HG03064 (cell line): ENCODE data around the gene MMP7.
A peak's percentile ranks its signal among the peaks of the same experiment; 100 is the strongest.

Source experiments
- ATAC-seq: cut with Tn5 transposase; IDR thresholded peaks from one replicate; pipeline ENCODE4 v1.9.1; 2021; ENCODE audit warnings: low read depth; ENCODE audit not compliant: unreplicated experiment

Gene MMP7

GRCh38 chr11:102530558-102530957 lies at the start of gene MMP7:
Gene MMP7 (minus strand): TSS chr11:102530747. CDS start chr11:102530700, 47 bp downstream.
- peak; percentile 56 for ATAC-seq

- ATAC-seq, result no peak
Measured at GRCh38 chr11:102577723-102578122, 47.2 kb upstream of the MMP7 start.

- ATAC-seq, result no peak
Measured at GRCh38 chr11:102577182-102577581, 46.6 kb upstream of the MMP7 start.

GRCh38 chr11:102576350-102576749 lies 45.8 kb upstream of the MMP7 start:
- no peak for ATAC-seq

GRCh38 chr11:102575012-102575411 lies 44.5 kb upstream of the MMP7 start:
- no peak for ATAC-seq

- ATAC-seq, result no peak
Measured at GRCh38 chr11:102573851-102574250, 43.3 kb upstream of the MMP7 start.

GRCh38 chr11:102572554-102573220 lies 42.1 kb upstream of the MMP7 start:
- ATAC-seq, result no peak

GRCh38 chr11:102568851-102569250 lies 38.3 kb upstream of the MMP7 start:
- ATAC-seq, result no peak

- no peak for ATAC-seq
Measured at GRCh38 chr11:102566112-102566511, 35.6 kb upstream of the MMP7 start.

- peak; percentile 65 for ATAC-seq
Measured at GRCh38 chr11:102564110-102564509, 33.6 kb upstream of the MMP7 start.

GRCh38 chr11:102561636-102562035 lies 31.1 kb upstream of the MMP7 start:
- ATAC-seq, result no peak

GRCh38 chr11:102560555-102561011 lies 30.0 kb upstream of the MMP7 start:
- ATAC-seq, result peak; percentile 64

- ATAC-seq, result no peak
Measured at GRCh38 chr11:102559839-102560238, 29.3 kb upstream of the MMP7 start.

GRCh38 chr11:102555091-102555490 lies 24.5 kb upstream of the MMP7 start:
- ATAC-seq, result no peak

GRCh38 chr11:102553835-102554282 lies 23.3 kb upstream of the MMP7 start:
- ATAC-seq, result peak; percentile 69

GRCh38 chr11:102552447-102553194 lies 22.1 kb upstream of the MMP7 start:
- no peak for ATAC-seq

- ATAC-seq, result no peak
Measured at GRCh38 chr11:102552020-102552419, 21.5 kb upstream of the MMP7 start.

GRCh38 chr11:102551169-102551781 lies 20.7 kb upstream of the MMP7 start:
- ATAC-seq, result no peak

- peak; percentile 70 for ATAC-seq
Measured at GRCh38 chr11:102546923-102547471, 16.4 kb upstream of the MMP7 start.

- peak; percentile 40 for ATAC-seq
Measured at GRCh38 chr11:102546427-102546826, 15.9 kb upstream of the MMP7 start.

GRCh38 chr11:102545701-102546100 lies 15.2 kb upstream of the MMP7 start:
- no peak for ATAC-seq
